RWPE1 (cell line): ENCODE data around the gene CDADC1.

Experiments
- CTCF ChIA-PET: fragments of 350-600 bp; sonication (Branson Sonifier 250); formaldehyde crosslinking; extraction: SDS; loops from one replicate; lab custom pipeline; 2021; lab: Yijun Ruan, JAX
- POLR2A ChIA-PET: fragments of 400-600 bp; formaldehyde crosslinking; extraction: SDS; loops from one replicate; lab custom pipeline; 2020; ENCODE audit warnings: antibody characterized with exemption; ENCODE audit not compliant: low non-redundant PET; lab: Yijun Ruan, JAX
- DNase-seq: peaks from one replicate; pipeline ENCODE4 v3.0.0; 2012; ENCODE audit warnings: low spot score
- H3K27ac ChIP-seq: fragments of 450-650 bp; 2 replicates; pipeline ENCODE4 v1.5.1; 2017
- CTCF ChIP-seq: fragments of 450-650 bp; conservative IDR thresholded peaks from 2 replicates; pipeline ENCODE4 v1.5.1; 2017; ENCODE audit warnings: low read depth, mild to moderate bottlenecking

CDADC1 gene

GRCh38 chr13:49247643-49248621 is at the start of gene CDADC1:
Gene CDADC1, plus strand, starts transcription at chr13:49247925. Its CDS starts 113 bp downstream, at chr13:49248038.
- POLR2A ChIA-PET = no interaction called here
- H3K27ac ChIP-seq = peak within 1 kb of the TSS; percentile 84
- no peak for TF ChIP-seq CTCF
- CTCF ChIA-PET = interaction anchor here (1.0 kb wide), 1 partner anchor 19 kb away, joined by 3 read pairs; no protein-coding TSS in a partner anchor
- peak; percentile 93 for DNase-seq

- ChIA-PET POLR2A (no interaction called here), CTCF (interaction anchor here (0.7 to 1.0 kb wide), 2 partner anchors 9 to 1906 kb away, joined by 3 to 4 read pairs; no protein-coding TSS in a partner anchor)
- H3K27ac ChIP-seq = no peak overlapping the region
- DNase-seq = no peak
- no peak for TF ChIP-seq CTCF
Observed at GRCh38 chr13:49206641-49207040, 41.1 kb upstream of the CDADC1 start.

GRCh38 chr13:49208619-49209018 is 39.1 kb upstream of the CDADC1 start:
- ChIA-PET CTCF (no interaction called here), POLR2A (no interaction called here)
- DNase-seq = no peak
- no peak overlapping the region for H3K27ac ChIP-seq
- TF ChIP-seq CTCF = no peak

GRCh38 chr13:49210114-49210513 is 37.6 kb upstream of the CDADC1 start:
- ChIA-PET CTCF (no interaction called here), POLR2A (no interaction called here)
- H3K27ac ChIP-seq = no peak overlapping the region
- no peak for TF ChIP-seq CTCF
- DNase-seq = no peak

GRCh38 chr13:49210669-49211068 is 37.1 kb upstream of the CDADC1 start:
- no peak for TF ChIP-seq CTCF
- ChIA-PET CTCF (no interaction called here), POLR2A (no interaction called here)
- no peak for DNase-seq
- H3K27ac ChIP-seq = no peak overlapping the region

- DNase-seq = no peak
- CTCF ChIA-PET = no interaction called here
- no peak for TF ChIP-seq CTCF
- POLR2A ChIA-PET = no interaction called here
- H3K27ac ChIP-seq = no peak overlapping the region
Observed at GRCh38 chr13:49213539-49213938, 34.2 kb upstream of the CDADC1 start.
